22Rv1 (cell line): ENCODE measurements around the gene SEMA3C.

Experiments used
- H3K27ac ChIP-seq: fragments of 450-650 bp; 2 replicates; pipeline ENCODE4 v1.5.1; 2017
- CTCF ChIP-seq: fragments of 450-650 bp; IDR thresholded peaks from 2 replicates; pipeline ENCODE4 v1.5.1; 2017; ENCODE audit warnings: mild to moderate bottlenecking
- ZFX ChIP-seq: fragments of 450-650 bp; IDR thresholded peaks from 2 replicates; pipeline ENCODE4 v1.6.1; 2017; ENCODE audit warnings: antibody characterized with exemption, borderline replicate concordance

The SEMA3C gene

GRCh38 chr7:80844916-80845315, 73.9 kb downstream of the SEMA3C start:
- no peak overlapping the region for H3K27ac ChIP-seq

GRCh38 chr7:80843018-80843677, 75.7 kb downstream of the SEMA3C start:
- no peak overlapping the region for H3K27ac ChIP-seq
- TF ChIP-seq CTCF (no peak), ZFX (no peak)

More at GRCh38 chr7:80844916-80845315, 73.9 kb downstream of the SEMA3C start:
- no peak for TF ChIP-seq CTCF
- no peak for TF ChIP-seq ZFX

DNA sequence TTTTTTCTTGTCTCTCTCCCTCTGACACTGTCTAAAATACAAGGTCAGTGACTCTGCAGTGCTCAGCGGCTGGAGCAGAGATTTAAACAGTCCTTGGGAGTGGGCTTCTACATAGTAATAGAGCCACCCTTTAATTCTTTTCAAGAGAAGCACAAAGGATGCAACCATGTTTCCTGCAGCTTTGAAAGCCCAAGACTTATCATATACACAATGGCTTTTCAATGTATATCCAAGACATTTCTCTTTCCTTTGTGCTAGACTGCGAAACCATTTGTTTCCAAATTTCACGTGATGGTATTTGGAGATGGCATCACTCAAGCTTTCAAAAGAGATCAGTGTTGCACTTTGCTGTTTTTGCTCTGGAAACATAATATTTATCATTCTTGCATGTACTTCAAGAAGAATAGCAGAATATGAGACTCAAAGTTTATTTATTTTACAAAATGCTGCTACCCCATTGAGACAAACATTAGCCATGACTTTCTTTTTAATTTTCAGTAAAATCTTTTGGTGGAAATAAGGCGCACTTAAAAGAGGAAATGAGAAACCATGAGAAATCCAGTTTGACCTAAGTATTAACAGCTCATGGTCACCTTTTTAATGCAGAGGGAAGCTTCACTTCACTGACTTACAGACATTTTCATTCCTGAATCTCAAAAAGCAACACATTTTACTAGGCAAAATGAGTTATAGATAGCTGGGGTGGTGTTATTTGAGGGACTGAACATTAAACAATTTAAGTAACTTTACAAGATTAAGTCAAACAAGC, 76.6 kb downstream of the SEMA3C start:
- TF ChIP-seq CTCF (no peak), ZFX (no peak)

DNA sequence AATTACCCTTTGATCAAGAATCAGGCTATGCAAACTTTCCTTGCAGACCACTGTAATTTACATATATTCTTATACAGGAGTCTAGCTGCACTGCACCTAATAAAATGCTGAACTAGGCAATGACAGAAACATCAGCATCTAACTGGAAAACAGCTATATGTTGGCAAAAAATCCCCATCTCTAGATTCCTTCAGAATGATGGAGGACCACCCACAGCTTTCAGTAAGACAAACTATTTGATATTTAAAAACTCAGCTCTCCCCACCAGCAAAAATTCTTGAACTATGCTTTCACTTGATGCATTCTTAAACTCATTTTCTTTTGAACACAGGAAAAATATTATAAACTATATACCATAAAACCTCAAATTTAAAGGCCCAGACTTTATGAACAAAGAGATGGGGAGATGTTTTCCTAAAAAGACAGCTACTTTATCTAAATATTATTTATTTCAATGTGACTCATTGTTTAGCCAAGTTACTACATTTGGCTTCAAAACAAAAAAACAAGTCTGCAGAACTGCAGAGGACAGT, 77.4 kb downstream of the SEMA3C start:
- no peak overlapping the region for H3K27ac ChIP-seq
- no peak for TF ChIP-seq ZFX
- no peak for TF ChIP-seq CTCF

More for the DNA sequence above, 76.6 kb downstream of the SEMA3C start:
- H3K27ac ChIP-seq: no peak overlapping the region

- no peak for TF ChIP-seq CTCF
- TF ChIP-seq ZFX: no peak
- no peak overlapping the region for H3K27ac ChIP-seq
Measured at GRCh38 chr7:80840681-80841080, 78.2 kb downstream of the SEMA3C start.

DNA sequence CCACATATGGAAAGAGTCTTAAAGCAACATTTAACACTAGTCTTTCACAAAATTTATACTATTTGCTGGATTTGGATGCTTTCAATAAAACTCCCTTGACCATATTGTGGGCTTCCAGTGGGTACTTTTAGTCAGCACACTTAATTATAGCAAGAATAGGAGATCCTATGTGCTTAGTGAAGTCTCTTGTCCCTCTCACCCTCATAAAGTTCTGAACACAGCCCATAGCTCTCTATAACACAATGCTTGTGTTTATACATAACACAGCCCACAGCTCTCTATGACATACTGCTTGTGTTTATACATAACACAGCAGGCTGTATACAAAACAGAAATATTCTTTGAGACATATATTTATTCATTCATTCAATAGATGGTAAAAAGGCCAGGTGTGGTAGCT, 79.0 kb downstream of the SEMA3C start:
- no peak overlapping the region for H3K27ac ChIP-seq
- TF ChIP-seq CTCF (no peak), ZFX (no peak)

GRCh38 chr7:80838643-80839042, 80.2 kb downstream of the SEMA3C start:
- TF ChIP-seq CTCF: no peak
- no peak for TF ChIP-seq ZFX
- H3K27ac ChIP-seq: no peak overlapping the region
